Endothelial cell of umbilical vein (primary cell): ENCODE data around the gene IFNGR1. TPM values are rescaled to one million over a fixed set of nuclear protein-coding genes. Genes with fewer than 3 reads are reported as not detected.

Experiments used
- BruUV-seq: library from RNA; stranded (reverse); fragments of 400-500 nt; replicated peaks from 2 replicates; lab custom pipeline; 2021; lab: Mats Ljungman, UMichigan
- CTCF ChIA-PET: fragments of 300-600, 350-600 bp; sonication (Branson Sonifier 250); formaldehyde crosslinking; loops from one replicate; lab custom pipeline; 2021; ENCODE audit warnings: antibody characterized with exemption, inconsistent platforms; lab: Charles Lee
- POLR2A ChIA-PET: fragments of 300-600, 350-600 bp; sonication (Branson Sonifier 250); formaldehyde crosslinking; loops from one replicate; lab custom pipeline; 2021; ENCODE audit warnings: antibody characterized with exemption, inconsistent platforms; lab: Charles Lee
- DNase-seq: peaks from one replicate; pipeline ENCODE4 v3.0.0-alpha.2; 2011; ENCODE audit warnings: low read depth, low spot score
- FAIRE-seq: peaks from 2 replicates; lab custom pipeline; 2011; peaks lifted over from hg19 to GRCh38; lab: Jason Lieb, UNC
- H2AFZ ChIP-seq: 2 replicates; pipeline ENCODE4 v1.6.0; 2012; ENCODE audit warnings: low read depth, low read length, control low read depth, inconsistent platforms
- H3K27ac ChIP-seq: 2 replicates; pipeline ENCODE4 v1.5.1; 2011; ENCODE audit warnings: low read depth, mild to moderate bottlenecking, control low read depth, low read length, moderate library complexity; ENCODE audit not compliant: insufficient read depth
- H3K27me3 ChIP-seq, 2 experiments: 2 replicates each; pipeline versions ENCODE4 v1.6.0 to v1.6.1; 2011; ENCODE audit warnings: low read length in 2 of 2, mixed read lengths in 1 of 2; ENCODE audit not compliant: control insufficient read depth in 2 of 2, insufficient read depth in 2 of 2
- H3K36me3 ChIP-seq, 2 experiments: 2 replicates in 1 of 2; 3 replicates in 1 of 2; pipeline ENCODE4 v1.5.1; 2011; ENCODE audit warnings: low read length in 2 of 2, mild to moderate bottlenecking in 1 of 2, moderate library complexity in 1 of 2; ENCODE audit not compliant: control insufficient read depth in 2 of 2, insufficient read depth in 2 of 2; ENCODE audit errors: extremely low read depth in 1 of 2
- H3K4me1 ChIP-seq: 3 replicates; pipeline ENCODE4 v1.5.1; 2011; ENCODE audit warnings: mild to moderate bottlenecking, low read length; ENCODE audit not compliant: control insufficient read depth, insufficient read depth; ENCODE audit errors: extremely low read depth
- H3K4me2 ChIP-seq: 2 replicates; pipeline ENCODE4 v1.6.1; 2011; ENCODE audit warnings: low read length, control low read depth, mixed read lengths; ENCODE audit not compliant: insufficient read depth
- H3K4me3 ChIP-seq, 3 experiments: fragments of 200-600 bp in 1 of 3; sonication (generic), shearing (Covaris generic) in 1 of 3; replicated peaks in 1 of 3; 2 replicates each; pipeline ENCODE4 v1.5.1; 2011 to 2016; ENCODE audit warnings: control low read depth in 3 of 3, low read length in 3 of 3, mild to moderate bottlenecking in 2 of 3, inconsistent platforms in 1 of 3, low read depth in 1 of 3, moderate library complexity in 1 of 3; ENCODE audit not compliant: insufficient read depth in 1 of 3
- H3K79me2 ChIP-seq: 2 replicates; pipeline ENCODE4 v1.6.0; 2012; ENCODE audit warnings: low read length, inconsistent platforms; ENCODE audit not compliant: control insufficient read depth, insufficient read depth
- H3K9ac ChIP-seq: replicated peaks from 2 replicates; pipeline ENCODE3; 2011; ENCODE audit warnings: low read length, control low read depth; ENCODE audit not compliant: insufficient read depth; ENCODE audit errors: extremely low read depth
- H3K9me1 ChIP-seq: replicated peaks from 3 replicates; pipeline ENCODE4 v1.6.0; 2011; ENCODE audit warnings: mild to moderate bottlenecking, low read length; ENCODE audit not compliant: control insufficient read depth, insufficient read depth; ENCODE audit errors: extremely low read depth
- H3K9me3 ChIP-seq: replicated peaks from 2 replicates; pipeline ENCODE4 v1.5.1; 2012; ENCODE audit warnings: low read length, inconsistent platforms; ENCODE audit not compliant: control insufficient read depth, insufficient read depth
- H4K20me1 ChIP-seq: replicated peaks from 2 replicates; pipeline ENCODE3; 2011; ENCODE audit warnings: mild to moderate bottlenecking, low read length; ENCODE audit not compliant: control insufficient read depth, insufficient read depth; ENCODE audit errors: extremely low read depth
- EZH2 ChIP-seq: IDR thresholded peaks from 2 replicates; pipeline ENCODE4 v1.6.1; 2012; ENCODE audit warnings: borderline replicate concordance, low read depth, mild to moderate bottlenecking, moderate library complexity, low read length, inconsistent platforms; ENCODE audit not compliant: severe bottlenecking
- FOS ChIP-seq: IDR thresholded peaks from 2 replicates; pipeline ENCODE4 v1.6.1; 2011; ENCODE audit warnings: mild to moderate bottlenecking, low read length, moderate library complexity, borderline replicate concordance; ENCODE audit not compliant: insufficient read depth
- GATA2 ChIP-seq: IDR thresholded peaks from 2 replicates; pipeline ENCODE4 v1.7.0; 2011; ENCODE audit warnings: low read depth, mild to moderate bottlenecking, moderate library complexity, mixed read lengths, low read length; ENCODE audit not compliant: insufficient read length, insufficient read depth
- JUN ChIP-seq: IDR thresholded peaks from 2 replicates; pipeline ENCODE4 v1.6.1; 2011; ENCODE audit warnings: borderline replicate concordance, low read depth; ENCODE audit not compliant: insufficient read length, insufficient read depth
- MYC ChIP-seq: IDR thresholded peaks from one replicate; pipeline ENCODE4 v1.6.1; 2011; ENCODE audit warnings: mild to moderate bottlenecking, low read depth, low read length
- POLR2A ChIP-seq: IDR thresholded peaks from 2 replicates; pipeline ENCODE4 v1.6.1; 2012; ENCODE audit warnings: low read depth, mild to moderate bottlenecking, control low read depth, low read length
- POLR2AphosphoS5 ChIP-seq: IDR thresholded peaks from 2 replicates; pipeline ENCODE4 v1.6.1; 2012; ENCODE audit warnings: low read depth, mild to moderate bottlenecking, control low read depth, low read length, moderate library complexity; ENCODE audit not compliant: insufficient read depth
- dilution Hi-C: fragments of 300-500 bp; cut with MboI; formaldehyde crosslinking; loops from one replicate; pipeline ENCODE4 v1.15.0; 2019; ENCODE audit warnings: low sequenced_read_pairs; ENCODE audit not compliant: extremely low pct_ligation_motif_present
- intact Hi-C: fragments of 100-400 bp; cut with micrococcal nuclease; formaldehyde crosslinking; loops from one replicate; pipeline ENCODE4 v1.10.0; 2022
- polyA plus RNA-seq, 4 experiments: library from polyadenylated mRNA; depleted of rRNA in 3 of 4; stranded (reverse) in 3 of 4; unstranded in 1 of 4; fragments of >200 nt; gene quantifications; 2 replicates each; pipeline versions ENCODE4 v1.2.1 to v1.2.3, GENCODE V29; 2011 to 2012; ENCODE audit warnings: missing spikeins in 1 of 4
- total RNA-seq: library from RNA; stranded (reverse); gene quantifications from 2 replicates; pipeline ENCODE4 v1.2.3, GENCODE V29; 2021
- TF ChIP-seq, protein P1 (sequence below): IDR thresholded peaks from 2 replicates; pipeline ENCODE4 v1.6.1; 2011; ENCODE audit not compliant: insufficient read depth, insufficient read length
- TF ChIP-seq, protein P2 (sequence below), 2 donors: IDR thresholded peaks; 1 replicate in 1 of 2; 2 replicates in 1 of 2; pipeline ENCODE4 v1.5.1; 2011; ENCODE audit warnings: low read length in 2 of 2, mild to moderate bottlenecking in 2 of 2, moderate library complexity in 2 of 2, control low read depth in 1 of 2, inconsistent platforms in 1 of 2, low read depth in 1 of 2; ENCODE audit not compliant: insufficient read depth in 1 of 2; ENCODE audit errors: extremely low read depth in 1 of 2

The IFNGR1 gene
- total and polyA plus RNA-seq, 2 donors (not counting 3 experiments of a cell fraction or from before 2014, with no cell fraction given): 19.1 to 31.2 TPM

DNA sequence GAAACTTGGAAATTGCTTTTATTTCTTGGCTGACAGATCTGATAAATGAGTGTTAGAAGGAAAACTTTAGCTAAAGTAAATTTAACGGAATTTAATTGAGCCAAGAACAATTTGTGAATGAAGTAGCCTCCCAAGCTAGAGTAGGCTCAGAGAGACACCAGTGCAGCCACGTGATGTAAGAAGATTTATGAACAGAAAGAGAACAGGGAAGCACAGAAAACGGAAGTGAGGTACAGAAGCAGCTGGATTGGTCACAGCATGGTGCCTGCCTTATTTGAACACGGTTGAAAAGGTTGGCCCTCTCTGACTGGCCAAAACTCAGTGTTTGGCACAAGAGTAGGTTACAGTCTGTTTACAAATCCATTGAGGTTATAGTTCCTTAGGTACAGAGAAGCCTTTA lies 29.5 kb upstream of the IFNGR1 start:
- H3K27me3 ChIP-seq: peaks cover 4% of the 10 kb centered on the region in 2 experiments
- no peaks in the 10 kb centered on the region for H3K9me1 ChIP-seq
- TF ChIP-seq, protein P1, sequence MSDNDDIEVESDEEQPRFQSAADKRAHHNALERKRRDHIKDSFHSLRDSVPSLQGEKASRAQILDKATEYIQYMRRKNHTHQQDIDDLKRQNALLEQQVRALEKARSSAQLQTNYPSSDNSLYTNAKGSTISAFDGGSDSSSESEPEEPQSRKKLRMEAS: no peak
- TF ChIP-seq GATA2 (no peak), POLR2AphosphoS5 (no peak), POLR2A (no peak), MYC (no peak), JUN (no peak), EZH2 (no peak), FOS (no peak)
- TF ChIP-seq, protein P2, sequence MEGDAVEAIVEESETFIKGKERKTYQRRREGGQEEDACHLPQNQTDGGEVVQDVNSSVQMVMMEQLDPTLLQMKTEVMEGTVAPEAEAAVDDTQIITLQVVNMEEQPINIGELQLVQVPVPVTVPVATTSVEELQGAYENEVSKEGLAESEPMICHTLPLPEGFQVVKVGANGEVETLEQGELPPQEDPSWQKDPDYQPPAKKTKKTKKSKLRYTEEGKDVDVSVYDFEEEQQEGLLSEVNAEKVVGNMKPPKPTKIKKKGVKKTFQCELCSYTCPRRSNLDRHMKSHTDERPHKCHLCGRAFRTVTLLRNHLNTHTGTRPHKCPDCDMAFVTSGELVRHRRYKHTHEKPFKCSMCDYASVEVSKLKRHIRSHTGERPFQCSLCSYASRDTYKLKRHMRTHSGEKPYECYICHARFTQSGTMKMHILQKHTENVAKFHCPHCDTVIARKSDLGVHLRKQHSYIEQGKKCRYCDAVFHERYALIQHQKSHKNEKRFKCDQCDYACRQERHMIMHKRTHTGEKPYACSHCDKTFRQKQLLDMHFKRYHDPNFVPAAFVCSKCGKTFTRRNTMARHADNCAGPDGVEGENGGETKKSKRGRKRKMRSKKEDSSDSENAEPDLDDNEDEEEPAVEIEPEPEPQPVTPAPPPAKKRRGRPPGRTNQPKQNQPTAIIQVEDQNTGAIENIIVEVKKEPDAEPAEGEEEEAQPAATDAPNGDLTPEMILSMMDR (IDR thresholded peaks at IDR 0.05; ENCODE audit: extremely low read depth in 1 of 2, insufficient read depth in 1 of 2, low read depth in 1 of 2, low read length in 2 of 2): no peak
- no peaks in the 10 kb centered on the region for H3K79me2 ChIP-seq
- DNase-seq (no peak), FAIRE-seq (no peak)
- H3K4me1 ChIP-seq: no peaks in the 10 kb centered on the region
- BruUV-seq: no TSS peak
- H3K36me3 ChIP-seq: no peaks in the 10 kb centered on the region
- H3K27ac ChIP-seq: no peak overlapping the region
- no peak overlapping the region for H3K9ac ChIP-seq
- POLR2A ChIA-PET: no interaction called here
- H3K9me3 ChIP-seq: no peaks in the 10 kb centered on the region
- dilution Hi-C loops (no loop called here), intact Hi-C loops (no loop called here)
- H2AFZ ChIP-seq: no peak overlapping the region
- H4K20me1 ChIP-seq: no peaks in the 10 kb centered on the region
- CTCF ChIA-PET: interaction anchor here (0.6 to 1.4 kb wide), 2 partner anchors 11 to 29 kb away, joined by 4 read pairs; no protein-coding TSS in a partner anchor
- no peak overlapping the region for H3K4me3 ChIP-seq
- H3K4me2 ChIP-seq: no peak overlapping the region
